ENCODE measurements around the gene CEP295NL.
A peak's percentile ranks its signal among the peaks of the same experiment; 100 is the strongest.
"Not testable (repeated sequence)": the region's sequence is repeated elsewhere in the genome, so short reads cannot be mapped to it uniquely, and the experiment has no call there.

Gene CEP295NL

DNA sequence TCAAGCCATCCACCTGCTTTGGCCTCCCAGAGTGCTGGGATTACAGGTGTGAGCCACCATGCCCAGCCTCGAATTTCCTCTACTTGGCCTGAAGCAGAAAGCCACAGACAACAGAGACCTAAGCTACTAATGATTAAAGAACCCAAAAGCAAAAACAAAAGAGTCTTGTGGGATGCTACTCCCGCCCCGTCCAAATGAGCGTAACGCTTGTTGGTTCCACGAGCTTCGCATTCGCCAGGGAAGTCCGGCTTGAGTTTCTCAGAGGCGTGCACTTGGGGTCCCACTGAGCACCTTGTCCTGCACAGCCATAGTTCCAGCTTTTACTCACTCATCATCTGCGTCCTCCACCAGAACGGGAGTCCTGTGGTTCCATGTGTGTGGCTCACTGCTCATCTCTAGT, 16.0 kb downstream of the CEP295NL start:
- DNase-seq (ENCODE audit: low spot score): peak; percentile 63

DNA sequence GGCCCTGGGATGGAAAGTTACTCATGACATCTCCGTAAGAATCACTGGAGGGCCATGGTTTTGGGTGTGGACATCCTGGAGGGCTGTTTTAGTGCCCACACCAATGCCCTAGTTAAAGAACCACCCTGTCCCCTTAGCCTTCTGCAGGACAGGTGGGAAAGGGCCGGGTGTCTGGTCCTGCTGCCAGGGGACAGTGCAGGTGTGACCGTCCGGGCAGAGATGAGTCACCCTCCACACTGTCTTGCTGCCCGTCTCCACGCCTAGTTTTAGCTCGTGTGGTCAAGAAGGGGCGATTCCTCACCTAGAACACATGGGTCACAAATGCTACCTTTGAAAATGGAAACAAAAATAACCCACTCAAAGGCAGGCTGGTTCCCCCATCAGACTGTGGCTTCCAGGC, 17.0 kb downstream of the CEP295NL start:
- DNase-seq (ENCODE audit: low spot score): no peak

DNA sequence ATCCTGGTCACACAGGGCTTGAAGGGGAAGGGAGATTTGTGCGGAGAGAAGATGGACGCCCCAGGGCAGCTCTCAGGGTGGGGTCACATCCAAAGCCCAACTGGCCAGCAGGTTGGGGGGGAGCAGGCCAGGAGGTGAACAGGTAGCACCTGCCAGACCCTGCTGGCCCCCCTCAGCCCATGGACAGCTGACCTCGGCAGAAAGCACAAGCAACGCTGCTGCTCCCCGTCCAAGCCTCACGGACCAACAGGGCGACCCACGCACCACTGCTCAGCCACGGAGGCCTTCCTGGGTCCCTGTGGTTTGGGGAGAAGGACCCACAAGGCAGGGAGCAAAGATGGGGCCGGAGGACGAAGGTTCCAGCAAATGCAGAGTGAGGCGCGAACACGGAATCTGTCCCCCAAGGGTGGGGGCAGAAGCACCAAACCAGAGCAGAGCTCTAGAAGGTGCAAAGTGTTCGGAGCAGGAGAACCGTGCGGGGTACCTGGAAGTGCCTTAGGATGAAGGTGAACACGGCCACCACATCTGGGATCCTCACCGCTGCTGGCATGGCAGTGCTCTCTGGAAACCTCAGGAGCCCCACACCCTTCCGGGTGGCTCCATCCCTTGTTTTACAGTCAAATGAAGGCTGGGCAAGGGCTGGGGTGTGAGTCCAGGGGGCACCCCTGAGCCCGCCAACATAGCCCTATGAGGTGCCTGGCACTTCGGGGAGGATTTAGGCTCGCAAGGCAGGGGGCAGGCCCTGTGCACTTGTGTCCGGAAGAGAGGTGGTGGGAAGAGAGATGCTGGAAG, 17.9 kb downstream of the CEP295NL start:
- peak; percentile 4 for DNase-seq (ENCODE audit: low spot score)

DNA sequence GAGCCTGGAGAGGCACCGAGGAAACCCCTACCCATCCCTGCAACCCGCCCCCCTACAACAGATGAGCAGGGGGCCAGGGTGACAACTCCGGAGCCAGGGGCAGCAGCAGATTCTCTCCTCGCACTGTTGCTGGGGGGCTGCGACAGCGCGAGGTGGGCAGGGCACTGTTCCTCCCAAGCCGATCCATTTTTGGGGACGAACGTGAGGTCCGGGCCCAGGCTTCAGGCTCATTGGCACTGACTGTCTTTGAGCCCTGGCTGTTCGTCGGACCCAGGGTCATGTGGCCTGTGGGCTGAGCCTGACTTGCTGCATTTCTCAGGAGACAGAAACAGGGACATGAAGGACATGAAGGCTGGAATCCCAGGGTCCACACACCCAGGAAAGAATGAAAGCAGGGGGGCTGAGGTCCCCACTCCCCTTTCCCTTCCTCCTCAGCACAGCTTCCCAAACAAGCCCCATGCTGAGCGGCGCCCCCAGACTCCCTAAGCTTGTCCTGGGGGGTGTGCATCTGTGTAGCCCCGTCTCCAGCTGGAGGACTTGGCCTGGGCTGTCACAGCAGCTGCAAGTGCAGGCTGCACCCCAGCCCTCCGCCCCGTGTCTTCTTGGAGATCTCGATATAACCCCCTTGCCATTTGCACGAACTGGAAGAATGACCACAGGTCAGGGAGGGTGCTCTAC, 18.7 kb downstream of the CEP295NL start:
- DNase-seq (ENCODE audit: low spot score): peak; percentile 87

DNA sequence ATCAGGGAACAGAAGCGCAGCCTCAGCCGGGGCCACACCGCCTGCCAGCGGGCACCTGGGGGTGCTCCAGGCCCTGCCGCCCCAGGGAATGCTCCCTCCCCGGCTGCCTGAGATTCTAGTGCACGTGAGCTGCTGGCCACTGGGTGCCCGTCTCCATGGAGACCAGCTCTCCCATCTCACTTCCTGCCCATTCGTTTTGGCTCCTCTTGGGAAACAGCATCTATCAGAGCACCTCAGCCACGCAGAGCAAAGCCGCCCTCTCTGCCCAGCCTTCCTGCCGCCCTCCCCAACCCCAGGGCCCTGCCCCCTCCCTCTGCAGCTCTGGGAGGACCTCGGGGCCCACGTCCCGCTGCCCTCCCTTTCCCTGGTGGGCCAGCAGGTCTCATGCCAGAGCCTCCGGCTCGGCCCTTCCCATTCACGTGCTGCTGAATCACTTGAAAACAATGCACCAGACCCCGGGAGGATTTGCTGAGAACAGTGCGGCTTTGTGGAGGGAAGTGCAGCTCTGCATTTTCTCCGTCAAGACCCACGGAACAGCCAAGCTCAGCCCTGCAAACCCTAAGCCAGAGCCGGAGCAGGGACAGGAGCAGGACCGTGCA, 19.4 kb downstream of the CEP295NL start:
- DNase-seq (ENCODE audit: low spot score): peak; percentile 95

DNA sequence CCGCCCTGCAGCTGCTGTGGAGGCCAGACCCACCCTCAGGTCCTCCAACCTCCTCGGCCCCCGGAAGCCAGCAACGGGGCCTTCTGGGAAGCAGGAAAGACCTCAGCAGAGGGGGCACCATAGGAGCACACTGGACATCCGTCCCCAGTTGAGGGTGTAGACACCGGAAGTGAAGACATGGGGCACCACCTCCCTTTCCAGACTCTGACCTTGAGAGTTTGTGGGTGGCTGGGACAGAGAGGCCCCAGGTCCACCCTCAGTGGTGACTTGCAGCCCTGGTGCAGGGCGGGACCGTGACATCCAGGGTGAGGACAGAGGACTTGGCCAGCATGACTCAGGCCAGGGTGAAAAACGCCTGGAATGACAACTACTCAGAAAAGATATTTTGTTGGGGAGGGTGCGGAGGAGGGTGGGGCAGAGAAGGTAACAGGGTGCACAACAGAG, 19.9 kb downstream of the CEP295NL start:
- peak; percentile 59 for DNase-seq (ENCODE audit: low spot score)

DNA sequence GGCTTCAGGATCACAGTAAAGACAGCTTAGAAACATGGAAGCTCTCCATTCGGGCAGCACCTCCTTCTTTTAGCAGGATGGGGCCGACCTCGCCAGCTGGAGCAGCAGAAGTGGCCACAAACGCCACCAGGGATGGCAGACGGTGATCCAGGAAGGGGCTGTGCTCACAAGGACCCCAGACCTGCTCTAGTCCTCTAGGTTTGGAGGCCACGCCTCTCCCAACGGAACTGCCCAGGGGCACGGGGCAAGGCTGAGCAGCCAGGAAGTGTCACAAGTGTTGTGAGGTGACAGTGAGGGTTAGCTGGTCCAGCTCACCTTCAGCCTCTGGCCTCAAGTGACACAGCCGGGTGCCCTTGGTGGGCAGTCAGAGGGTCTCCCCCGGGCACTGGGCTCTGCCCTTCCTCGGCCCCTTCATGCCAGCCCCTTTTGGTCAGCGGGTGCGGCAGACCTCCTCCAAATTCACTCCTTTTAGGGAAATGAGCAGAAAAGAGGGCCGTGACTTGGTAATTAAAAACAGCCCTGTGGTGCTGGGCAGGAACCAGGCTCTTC, 20.4 kb downstream of the CEP295NL start:
- peak; percentile 9 for DNase-seq (ENCODE audit: low spot score)

DNA sequence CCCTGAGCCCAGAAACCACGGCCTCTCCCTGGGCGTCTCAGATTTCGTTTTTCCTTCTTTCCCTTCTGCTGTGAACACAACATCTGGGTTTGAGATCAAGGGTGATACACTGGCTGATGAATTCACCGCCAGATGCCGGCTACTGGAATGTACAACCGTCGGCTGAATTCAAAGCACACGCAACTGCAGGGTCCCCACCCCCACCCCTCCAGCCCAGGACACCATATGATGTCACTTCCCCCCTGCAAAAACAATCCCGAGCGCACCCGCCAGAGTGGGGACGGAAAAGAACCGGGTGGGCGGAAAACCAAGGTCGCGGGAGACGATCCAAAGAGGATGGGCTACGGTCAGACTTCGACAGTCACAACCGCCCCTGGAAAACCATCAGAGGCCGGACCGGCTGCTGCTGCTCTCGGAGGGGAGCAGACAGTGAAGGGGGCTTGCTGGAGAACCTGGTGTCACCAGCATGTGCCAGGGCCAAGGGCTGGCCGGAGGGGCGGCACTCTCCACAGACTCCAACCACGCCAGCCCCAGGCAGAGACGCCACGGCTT, 23.3 kb downstream of the CEP295NL start:
- peak; percentile 20 for DNase-seq (ENCODE audit: low spot score)

DNA sequence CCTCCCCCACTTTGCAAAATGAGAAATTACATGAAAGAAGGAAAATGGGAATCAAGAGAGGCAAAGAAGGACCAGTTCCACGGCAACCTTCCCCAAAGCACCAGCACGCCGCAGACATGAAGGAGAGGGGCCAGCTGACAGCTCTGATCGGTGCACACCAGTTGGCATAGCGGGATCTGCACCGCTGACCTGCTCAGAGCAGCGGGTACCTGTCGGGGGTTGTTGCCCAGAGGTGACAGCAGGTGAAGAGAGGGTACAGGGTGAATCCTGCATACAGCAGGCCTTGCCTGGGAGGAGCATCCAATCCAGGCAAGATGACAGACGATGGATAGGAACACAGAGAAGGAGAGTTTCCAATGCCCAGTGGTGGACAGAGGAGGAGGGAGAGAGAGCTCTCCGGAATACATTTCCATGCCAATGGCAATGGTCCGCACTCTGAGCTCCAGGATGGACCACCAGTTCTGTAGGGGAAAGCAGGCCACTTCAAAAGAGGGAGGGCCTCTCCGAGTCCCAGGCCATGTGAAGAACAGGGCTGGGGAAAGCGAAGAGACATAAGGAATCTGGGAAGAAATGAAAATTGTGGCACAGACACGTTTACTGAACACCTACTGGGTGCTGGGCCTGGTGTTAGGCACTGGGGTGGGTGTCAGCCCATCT, 24.0 kb downstream of the CEP295NL start:
- DNase-seq (ENCODE audit: low spot score): peak; percentile 32

DNA sequence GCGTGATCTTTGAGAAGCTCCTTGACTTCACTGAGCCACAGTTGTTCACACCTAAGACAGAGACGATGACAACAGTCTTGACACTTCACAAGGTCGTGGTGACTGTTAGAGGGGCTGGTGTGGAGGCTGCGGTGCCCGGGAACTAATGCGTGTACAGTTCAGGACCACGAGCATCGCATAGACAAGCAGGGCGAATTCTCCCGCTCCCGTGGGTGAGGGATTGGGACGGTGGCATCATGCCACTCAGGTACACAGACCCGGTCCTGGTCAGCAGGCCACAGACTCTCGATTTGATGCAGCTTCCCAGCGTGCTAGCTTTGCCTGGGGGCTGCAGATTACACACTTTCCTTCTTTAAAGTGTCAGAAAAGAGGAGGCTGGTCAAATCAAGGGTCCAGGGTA, 24.7 kb downstream of the CEP295NL start:
- DNase-seq (ENCODE audit: low spot score): no peak

DNA sequence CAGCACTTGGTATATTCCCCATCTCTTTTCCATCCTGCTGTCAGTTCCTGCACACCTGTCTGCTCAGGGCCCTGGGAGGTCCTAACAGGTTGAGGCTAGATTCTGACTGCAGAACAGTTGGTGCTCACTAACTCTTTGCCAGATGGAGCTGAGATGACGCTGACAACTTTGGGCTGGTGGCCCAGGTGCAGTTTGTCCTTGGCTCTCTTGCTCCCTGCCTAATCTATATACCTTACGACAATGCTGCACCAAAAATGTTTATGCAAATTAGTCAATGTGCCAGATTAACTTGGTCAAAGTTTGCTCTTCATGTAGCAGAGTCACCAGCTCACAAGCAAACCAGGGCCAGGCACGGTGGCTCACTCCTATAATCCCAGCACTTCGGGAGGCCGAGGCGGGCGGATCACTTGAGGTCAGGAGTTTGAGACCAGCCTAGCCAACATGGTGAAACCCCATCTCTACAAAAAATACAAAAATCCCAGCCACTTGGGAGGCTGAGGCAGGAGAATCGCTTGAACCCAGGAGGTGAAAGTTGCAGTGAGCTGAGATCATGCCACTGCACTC, 26.0 kb downstream of the CEP295NL start:
- DNase-seq (ENCODE audit: low spot score): not testable (repeated sequence)

DNA sequence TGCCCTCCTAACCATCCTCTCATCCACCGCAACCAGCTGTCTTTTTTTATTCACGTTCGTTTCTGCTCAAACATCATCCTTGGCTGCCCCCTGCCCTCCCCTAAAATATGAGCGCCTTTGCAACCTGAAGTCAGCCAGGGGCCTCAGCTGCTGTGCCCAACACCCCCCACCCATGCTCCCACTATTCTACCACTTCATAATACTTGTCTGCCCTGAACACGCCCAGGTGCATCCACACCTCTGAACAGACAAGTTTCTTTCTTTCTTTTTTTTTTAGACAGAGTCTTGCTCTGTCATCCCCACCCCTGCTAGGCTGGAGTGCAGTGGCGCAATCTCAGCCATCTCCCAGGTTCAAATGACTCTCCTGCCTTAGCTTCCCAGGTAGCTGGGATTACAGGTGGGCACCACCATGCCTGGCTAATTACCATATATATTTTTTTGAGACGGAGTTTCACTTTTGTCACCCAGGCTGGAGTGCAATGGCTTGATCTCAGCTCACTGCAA, 26.9 kb downstream of the CEP295NL start:
- no peak for DNase-seq (ENCODE audit: low spot score)

DNA sequence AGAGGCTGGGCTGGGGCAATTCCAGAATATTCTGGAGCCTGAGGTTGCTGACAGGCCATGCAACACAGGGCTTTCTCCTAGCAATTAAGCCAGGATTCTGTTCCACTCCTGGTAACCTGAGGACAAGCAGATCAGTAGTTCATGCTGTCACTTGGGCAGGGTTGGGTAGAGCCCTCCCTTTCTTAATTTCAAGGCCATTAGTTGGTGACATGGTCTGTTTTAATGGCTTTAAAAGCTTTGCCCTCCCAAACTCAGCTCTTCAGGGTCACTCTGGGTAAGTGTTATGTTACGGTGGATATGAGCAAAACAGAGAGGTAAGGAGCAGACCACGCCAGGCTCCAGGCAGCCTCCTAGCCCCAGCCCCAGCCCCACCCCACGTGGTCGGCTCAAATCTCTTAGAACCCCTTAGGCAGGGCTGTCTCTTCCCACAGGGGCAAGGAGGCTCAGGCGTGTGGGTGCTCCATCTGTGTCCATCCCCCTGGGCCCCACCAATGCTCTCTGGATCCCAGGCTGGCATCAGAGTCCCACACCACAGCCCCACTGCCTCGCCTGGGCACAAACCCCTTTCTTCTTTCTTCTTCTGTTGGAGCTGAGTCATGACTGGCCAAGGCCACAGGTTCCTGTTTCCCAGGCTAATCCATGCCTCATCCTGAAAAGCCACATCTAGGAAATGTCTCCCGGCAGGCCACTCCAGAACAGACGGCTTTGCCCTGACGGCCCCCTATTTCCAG, 27.5 kb downstream of the CEP295NL start:
- peak; percentile 51 for DNase-seq (ENCODE audit: low spot score)

DNA sequence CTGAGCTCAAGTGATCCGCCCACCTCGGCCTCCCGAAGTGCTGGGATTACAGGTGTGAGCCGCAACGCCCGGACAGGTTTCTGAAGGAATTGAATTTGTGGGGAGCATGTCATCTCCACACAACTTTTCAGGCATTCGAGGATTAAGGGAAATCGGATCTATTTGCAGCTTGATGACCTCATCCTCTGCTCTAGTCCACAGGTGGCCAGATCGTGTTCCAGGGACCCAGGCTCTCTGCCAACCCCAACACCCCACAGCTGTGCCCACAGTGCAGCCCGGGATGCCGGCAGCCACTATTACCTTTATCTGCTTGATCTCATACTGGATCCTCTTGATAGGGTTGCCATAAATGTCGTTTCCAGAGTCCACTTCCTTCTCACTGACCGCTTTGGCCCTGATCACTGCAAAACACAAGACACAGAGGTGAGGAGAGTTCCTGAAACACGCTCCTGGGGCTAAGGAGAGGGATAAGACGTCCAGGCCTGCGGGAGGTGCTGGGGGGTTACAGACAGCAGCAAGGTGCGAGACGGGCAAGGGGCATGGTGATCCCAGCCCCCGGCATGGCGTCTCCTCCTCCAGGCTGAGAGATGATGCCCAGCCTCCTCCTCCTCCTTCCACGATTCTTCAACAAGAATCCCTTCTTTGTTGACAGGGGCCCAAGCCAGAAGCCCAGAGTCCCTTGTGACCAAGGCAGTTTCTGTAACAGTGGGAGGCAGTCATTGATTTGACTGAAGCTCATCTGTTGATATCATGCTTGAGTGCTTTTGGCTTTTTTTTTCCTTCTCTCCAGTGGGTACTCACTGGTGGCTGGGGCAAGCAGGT, 29.3 kb downstream of the CEP295NL start:
- peak; percentile 94 for DNase-seq (ENCODE audit: low spot score)

DNA sequence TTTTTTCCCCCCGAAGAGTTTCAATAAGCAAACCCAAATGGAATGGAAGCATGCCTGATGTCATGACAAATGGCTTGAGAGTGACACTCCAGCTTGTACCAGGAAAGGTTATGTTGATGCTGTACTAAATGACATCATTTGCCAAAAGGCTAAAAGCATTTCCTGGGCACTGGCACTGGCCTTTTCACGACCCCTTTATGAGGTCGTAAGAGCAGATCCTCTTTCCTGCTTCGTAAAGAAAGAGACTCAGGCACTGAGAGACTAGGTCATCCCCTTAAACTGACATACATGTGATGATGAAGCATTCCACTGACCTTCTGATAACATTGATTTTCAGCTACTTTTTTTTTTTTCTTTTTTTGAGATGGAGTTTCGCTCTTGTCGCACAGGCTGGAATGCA, 30.5 kb downstream of the CEP295NL start:
- peak; percentile 14 for DNase-seq (ENCODE audit: low spot score)

DNA sequence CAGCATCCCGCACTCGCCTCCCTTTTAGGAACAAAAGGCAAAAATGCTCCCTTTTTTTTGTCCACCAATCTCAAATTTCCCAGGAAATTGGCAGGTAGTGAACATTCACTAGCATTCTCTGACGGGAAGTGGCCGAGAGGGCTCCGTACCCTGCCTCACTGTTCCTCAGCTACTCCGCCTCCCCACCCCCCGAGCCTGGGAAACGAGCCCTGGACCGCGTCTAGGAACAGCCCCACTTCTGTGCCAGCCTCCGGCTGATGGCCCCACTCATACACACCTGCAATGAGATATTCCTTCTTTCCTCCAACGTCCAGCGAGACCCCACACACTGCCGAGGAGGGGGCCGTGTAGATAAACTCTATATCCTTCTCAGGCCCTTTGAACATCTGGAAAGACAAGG, 32.4 kb downstream of the CEP295NL start:
- DNase-seq (ENCODE audit: low spot score): peak; percentile 3

DNA sequence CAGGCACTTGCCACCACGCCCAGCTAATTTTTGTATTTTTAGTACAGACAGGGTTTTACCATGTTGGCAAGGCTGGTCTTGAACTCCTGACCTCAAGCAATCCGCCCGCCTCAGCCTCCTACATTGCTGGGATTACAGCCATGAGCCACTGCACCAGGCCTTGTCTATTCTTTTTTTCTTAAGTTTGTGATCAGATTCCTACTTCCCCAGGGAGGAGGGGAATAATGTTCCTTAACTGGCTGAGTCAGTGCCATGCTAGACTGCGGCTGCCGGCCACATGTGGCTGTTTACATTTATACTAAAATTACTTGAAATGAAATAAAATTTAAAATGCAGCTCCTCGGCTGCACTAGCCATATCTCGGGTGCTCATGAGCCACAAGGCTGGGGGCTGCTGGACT, 34.6 kb downstream of the CEP295NL start:
- DNase-seq (ENCODE audit: low spot score): no peak

DNA sequence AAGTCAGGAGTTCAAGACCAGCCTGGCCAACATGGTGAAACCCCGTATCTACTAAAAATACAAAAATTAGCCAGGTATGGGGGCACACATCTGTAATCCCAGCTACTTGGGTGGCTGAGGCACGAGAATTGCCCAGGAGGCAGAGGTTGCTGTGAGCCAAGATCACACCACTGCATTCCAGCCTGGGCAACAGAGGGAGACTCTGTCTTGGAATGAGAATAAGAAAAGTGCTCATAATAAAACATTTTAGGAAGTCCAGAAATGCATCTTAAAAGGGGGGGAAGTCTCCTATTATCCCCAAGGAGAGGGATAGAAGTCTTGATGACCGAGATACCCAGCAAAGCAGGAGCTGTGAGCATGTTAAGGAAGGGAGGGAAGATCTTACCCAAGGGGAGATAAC, 36.0 kb downstream of the CEP295NL start:
- not testable (repeated sequence) for DNase-seq (ENCODE audit: low spot score)

DNA sequence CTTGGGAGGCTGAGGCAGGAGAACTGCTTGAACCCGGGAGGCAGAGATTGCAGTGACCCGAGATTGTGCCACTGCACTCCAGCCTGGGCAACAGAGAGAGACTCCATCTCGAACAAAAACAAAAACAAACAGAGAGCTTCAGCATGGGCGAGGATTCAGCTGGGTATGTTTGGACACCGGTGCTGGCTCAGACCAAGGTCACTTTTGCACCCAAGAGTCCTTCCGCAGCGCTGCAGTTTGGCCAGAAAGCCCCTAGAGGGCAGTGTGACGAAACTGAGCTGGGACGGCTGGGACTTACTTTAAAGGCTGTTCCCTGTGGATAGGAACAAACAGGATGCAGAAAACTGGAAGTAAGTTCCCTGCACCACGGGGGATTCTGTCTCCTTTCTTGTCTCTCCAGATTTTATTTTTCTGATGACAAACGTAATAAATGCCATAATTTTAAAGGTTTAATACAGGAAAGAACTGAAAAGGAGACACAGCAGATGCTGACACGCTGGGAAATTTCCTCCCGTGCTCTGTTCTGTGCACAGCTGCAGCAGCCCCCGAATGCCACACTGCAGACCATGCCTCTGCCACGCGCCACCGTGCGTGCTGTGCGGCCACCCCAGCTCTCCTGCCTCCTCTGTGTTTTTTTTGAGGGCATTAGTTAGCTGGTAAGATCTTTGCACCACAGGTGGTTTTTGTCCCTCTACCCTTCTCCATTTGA, 37.2 kb downstream of the CEP295NL start:
- peak; percentile 93 for DNase-seq (ENCODE audit: low spot score)

Data from pons (tissue), 1 donor.